COLO668 (cell line): ENCODE measurements around the gene JAML.

Experiments
- DNase-seq: peaks from one replicate; lab custom pipeline; 2025; ENCODE audit not compliant: unreplicated experiment; lab: John Stamatoyannopoulos, UW

Gene JAML

GRCh38 chr11:118149493-118149892, 75.3 kb downstream of the JAML start:
- DNase-seq, result no peak

- DNase-seq, result no peak
Observed at GRCh38 chr11:118148856-118149255, 76.0 kb downstream of the JAML start.

- DNase-seq, result no peak
Observed at GRCh38 chr11:118148240-118148639, 76.6 kb downstream of the JAML start.

- DNase-seq, result no peak
Observed at GRCh38 chr11:118147502-118147901, 77.3 kb downstream of the JAML start.

GRCh38 chr11:118146554-118146953, 78.3 kb downstream of the JAML start:
- DNase-seq, result no peak

GRCh38 chr11:118145285-118146227, 79.3 kb downstream of the JAML start:
- DNase-seq, result peak; percentile 93

- no peak for DNase-seq
Observed at GRCh38 chr11:118144301-118145268, 80.2 kb downstream of the JAML start.
